Spleen (tissue), 11 donors: ENCODE results near the gene TEKT5. TPM values are rescaled to one million over a fixed set of nuclear protein-coding genes. Genes with fewer than 3 reads are reported as not detected.

ENCODE experiments used
- DNase-seq: peaks from one replicate; pipeline ENCODE4 v3.0.0-alpha.2; 2020
- H3K27ac ChIP-seq, 8 donors: fragments of 200-600 bp; sonication (generic) in 7 of 8; 1 replicate in 4 of 8; 2 replicates in 4 of 8; pipeline versions ENCODE4 v1.5.0 to v1.8.0; 2016 to 2021; ENCODE audit warnings: inconsistent platforms in 4 of 8, mild to moderate bottlenecking in 4 of 8, moderate library complexity in 1 of 8
- H3K27me3 ChIP-seq, 7 donors: fragments of 200-600 bp; sonication (generic) in 6 of 7; replicated peaks in 1 of 7; 1 replicate in 4 of 7; 2 replicates in 3 of 7; pipeline versions ENCODE4 v1.5.0 to v1.8.0; 2016 to 2021; ENCODE audit warnings: inconsistent platforms in 3 of 7, mild to moderate bottlenecking in 1 of 7
- H3K36me3 ChIP-seq, 6 donors: fragments of 200-600 bp; sonication (generic) in 5 of 6; 1 replicate in 4 of 6; 2 replicates in 2 of 6; pipeline versions ENCODE4 v1.5.0 to v1.8.0; 2016 to 2021; ENCODE audit warnings: inconsistent platforms in 2 of 6
- H3K4me1 ChIP-seq, 6 donors: fragments of 200-600 bp; sonication (generic) in 5 of 6; 1 replicate in 3 of 6; 2 replicates in 3 of 6; pipeline versions ENCODE4 v1.5.0 to v1.8.0; 2016 to 2021; ENCODE audit warnings: inconsistent platforms in 3 of 6
- H3K4me3 ChIP-seq, 8 donors: fragments of 200-600 bp; sonication (generic) in 7 of 8; 1 replicate in 4 of 8; 2 replicates in 4 of 8; pipeline versions ENCODE4 v1.5.0 to v1.8.0; 2016 to 2021; ENCODE audit warnings: inconsistent platforms in 4 of 8, mild to moderate bottlenecking in 4 of 8, moderate library complexity in 2 of 8
- H3K9me3 ChIP-seq, 8 donors: fragments of 200-600 bp; sonication (generic) in 7 of 8; 1 replicate in 4 of 8; 2 replicates in 4 of 8; pipeline versions ENCODE4 v1.5.0 to v1.8.0; 2016 to 2021; ENCODE audit warnings: inconsistent platforms in 4 of 8
- CTCF ChIP-seq, 11 experiments: fragments of 200-600 bp in 7 of 11; fragments of 450-650 bp in 4 of 11; sonication (generic) in 4 of 11; IDR thresholded peaks in 8 of 11; conservative IDR thresholded peaks in 3 of 11; 1 replicate in 7 of 11; 2 replicates in 4 of 11; pipeline versions ENCODE4 v1.4.0 to v1.8.0; 2016 to 2021; ENCODE audit warnings: antibody characterized with exemption in 11 of 11, inconsistent platforms in 4 of 11, mild to moderate bottlenecking in 1 of 11
- POLR2A ChIP-seq, 3 donors: fragments of 450-650 bp; IDR thresholded peaks; one replicate each; pipeline ENCODE4 v1.5.1; 2017; ENCODE audit warnings: antibody characterized with exemption in 3 of 3, mild to moderate bottlenecking in 1 of 3
- POLR2AphosphoS5 ChIP-seq, 3 donors: sonication (generic); formaldehyde crosslinking; IDR thresholded peaks; one replicate each; pipeline ENCODE4 v1.5.1; 2017; ENCODE audit warnings: antibody characterized with exemption in 3 of 3
- WGBS, 5 donors: extraction: QIAGEN DNeasy Blood & Tissue Kit in 3 of 5; methylation state at CpG; one replicate each; pipeline versions ENCODE4 v1.1.5 to v1.1.7; 2013 to 2018; 5-methylcytosine and 5-hydroxymethylcytosine counted together
- intact Hi-C: fragments of 100-400 bp; cut with DNase I; formaldehyde crosslinking; loops from one replicate; pipeline ENCODE4 v1.15.0; 2023; ENCODE audit warnings: low total_unique reads
- polyA plus RNA-seq, 3 donors: library from polyadenylated mRNA; stranded (reverse); fragments of 200-250 nt; gene quantifications; one replicate each; pipeline ENCODE4 v1.2.1, GENCODE V29; 2013
- total RNA-seq, 7 donors: library from RNA; depleted of rRNA in 3 of 7; stranded (reverse); fragments of >200 nt in 3 of 7; fragmentation: NEBNext Ultra II Directional in 4 of 7; extraction: Animal tissue kit (Norgen Biotek cat#: 25700) in 4 of 7; gene quantifications; one replicate each; pipeline versions ENCODE4 v1.1.0 to v1.2.1, GENCODE V29; 2016 to 2021
- donor health status: healthy with polysubstance abuse.
- donor health status: DM: no; HTN: no; CAD: no; lungs with moderate emphysema.
- donor health status: DM: no; HTN: no; CAD: no.
- donor health status: Bipolar disorder and iron deficiency.
- donor health status: healthy.
- donor health status: DM: no; HTN: no; CAD: no.
- donor health status: DM: yes; HTN: yes; CAD: no.

The TEKT5 gene
- total and polyA plus RNA-seq, 10 donors = 0.17 to 1.5 (median 0.43) TPM; not detected in 3

- Histone ChIP-seq H3K27me3 (peaks cover 0 to 10% (median 0%) of the 10 kb centered on the region in 7 donors), H3K4me3 (no peak overlapping the region), H3K27ac (no peak overlapping the region), H3K36me3 (no peaks in the 10 kb centered on the region), H3K9me3 (no peaks in the 10 kb centered on the region), H3K4me1 (peaks cover 0 to 28% (median 13%) of the 10 kb centered on the region in 6 donors)
- 60 to 80% (median 78%) methylated on average over 8 to 13 of the region's 13 CpGs for WGBS, 5 donors
- DNase-seq = no peak
- intact Hi-C loops = no loop called here
- TF ChIP-seq POLR2AphosphoS5 (IDR thresholded peaks at IDR 0.05) (no peak), POLR2A (IDR thresholded peaks at IDR 0.05) (no peak), CTCF (IDR thresholded peaks at IDR 0.05 in 8 of 11, conservative IDR thresholded peaks at IDR 0.05 in 3 of 11) (no peak)
Observed at GRCh38 chr16:10601444-10602408, 93.0 kb downstream of the TEKT5 start.

GRCh38 chr16:10600782-10601443 is 93.8 kb downstream of the TEKT5 start:
- no peak for DNase-seq
- peaks cover 0 to 28% (median 13%) of the 10 kb centered on the region in 6 donors for H3K4me1 ChIP-seq
- intact Hi-C loops = no loop called here

GRCh38 chr16:10599626-10600025 is 95.1 kb downstream of the TEKT5 start:
- Histone ChIP-seq H3K27ac (no peak overlapping the region), H3K4me1 (peaks cover 0 to 30% (median 16%) of the 10 kb centered on the region in 6 donors)

More at GRCh38 chr16:10600782-10601443, 93.8 kb downstream of the TEKT5 start:
- H3K4me3 ChIP-seq = no peak overlapping the region
- H3K36me3 ChIP-seq = no peaks in the 10 kb centered on the region
- WGBS, 5 donors = 73 to 82% (median 79%) methylated on average over 12 of the region's 12 CpGs
- H3K9me3 ChIP-seq = no peaks in the 10 kb centered on the region
- TF ChIP-seq POLR2A (IDR thresholded peaks at IDR 0.05) = no peak
- no peak for TF ChIP-seq POLR2AphosphoS5 (IDR thresholded peaks at IDR 0.05)
- TF ChIP-seq CTCF (IDR thresholded peaks at IDR 0.05 in 8 of 11, conservative IDR thresholded peaks at IDR 0.05 in 3 of 11) = no peak
- H3K27ac ChIP-seq = no peak overlapping the region
- peaks cover 0 to 14% (median 0%) of the 10 kb centered on the region in 7 donors for H3K27me3 ChIP-seq

More at GRCh38 chr16:10599626-10600025, 95.1 kb downstream of the TEKT5 start:
- Histone ChIP-seq H3K27me3 (peaks cover 0 to 15% (median 0%) of the 10 kb centered on the region in 7 donors), H3K4me3 (no peak overlapping the region), H3K36me3 (no peaks in the 10 kb centered on the region), H3K9me3 (no peaks in the 10 kb centered on the region)
- no peak for TF ChIP-seq CTCF (IDR thresholded peaks at IDR 0.05 in 8 of 11, conservative IDR thresholded peaks at IDR 0.05 in 3 of 11)
- TF ChIP-seq POLR2A (IDR thresholded peaks at IDR 0.05) = no peak
- TF ChIP-seq POLR2AphosphoS5 (IDR thresholded peaks at IDR 0.05) = no peak
- WGBS, 5 donors = 68 to 87% (median 81%) methylated on average over 5 to 7 of the region's 7 CpGs
- no peak for DNase-seq
- intact Hi-C loops = no loop called here
